Nephron (organoid): ENCODE results near the gene WASHC4.

ENCODE experiments used
- H3K27ac Mint-ChIP-seq, 3 experiments: 2 replicates each; pipeline ENCODE4 v1.8.0; 2020; ENCODE audit warnings: mixed read lengths in 3 of 3, mild to moderate bottlenecking in 2 of 3, moderate library complexity in 1 of 3
- H3K27me3 Mint-ChIP-seq: 2 replicates; pipeline ENCODE4 v1.8.0; 2021; ENCODE audit warnings: low read depth, mild to moderate bottlenecking, moderate library complexity, mixed read lengths
- H3K36me3 Mint-ChIP-seq: 2 replicates; pipeline ENCODE4 v1.8.0; 2020; ENCODE audit warnings: low read depth, mixed read lengths
- H3K4me1 Mint-ChIP-seq: 2 replicates; pipeline ENCODE4 v1.8.0; 2020; ENCODE audit warnings: mixed read lengths
- H3K4me3 Mint-ChIP-seq, 3 experiments: 2 replicates each; pipeline ENCODE4 v1.8.0; 2020; ENCODE audit warnings: mild to moderate bottlenecking in 3 of 3, mixed read lengths in 3 of 3, moderate library complexity in 2 of 3
- H3K9me3 Mint-ChIP-seq: 2 replicates; pipeline ENCODE4 v1.8.0; 2020; ENCODE audit warnings: mixed read lengths
- CTCF ChIP-seq, 3 experiments: fragments of 200-600 bp; sonication (generic); IDR thresholded peaks; one replicate each; pipeline ENCODE4 v1.5.0; 2021; ENCODE audit warnings: antibody characterized with exemption in 3 of 3; ENCODE audit not compliant: unreplicated experiment in 3 of 3

The WASHC4 gene

DNA sequence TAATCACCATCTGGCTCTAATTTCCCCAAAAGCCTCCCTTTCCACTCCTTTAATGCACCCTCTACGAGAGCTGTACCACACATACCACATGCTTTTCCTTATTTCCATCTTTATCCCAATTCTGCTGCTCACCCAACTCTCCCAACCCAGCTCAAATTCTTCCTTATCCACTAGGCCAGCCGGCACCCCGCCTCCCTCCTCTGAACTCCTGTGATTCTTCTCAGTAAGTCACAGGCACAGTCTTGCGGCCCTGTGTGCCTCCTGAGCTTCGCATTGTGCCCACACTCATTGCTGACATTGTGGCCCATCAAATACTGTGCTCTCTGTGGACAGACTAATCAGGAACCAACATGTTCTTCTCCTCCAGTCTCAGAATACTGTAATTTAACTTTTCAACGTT is 83.0 kb downstream of the WASHC4 start:
- Mint-ChIP-seq H3K9me3 (peaks cover 4% of the 10 kb centered on the region), H3K27me3 (no peaks in the 10 kb centered on the region), H3K4me3 (no peak overlapping the region), H3K36me3 (peaks cover 92% of the 10 kb centered on the region), H3K27ac (no peak overlapping the region), H3K4me1 (no peaks in the 10 kb centered on the region)
- TF ChIP-seq CTCF (IDR thresholded peaks at IDR 0.05; ENCODE audit: unreplicated experiment in 3 of 3), result no peak

GRCh38 chr12:105192624-105193225 is 85.2 kb downstream of the WASHC4 start:
- Mint-ChIP-seq H3K4me1 (no peaks in the 10 kb centered on the region), H3K27me3 (no peaks in the 10 kb centered on the region), H3K27ac (no peak overlapping the region), H3K36me3 (peaks cover 84% of the 10 kb centered on the region), H3K9me3 (no peaks in the 10 kb centered on the region), H3K4me3 (no peak overlapping the region)
- no peak for TF ChIP-seq CTCF (IDR thresholded peaks at IDR 0.05; ENCODE audit: unreplicated experiment in 3 of 3)

GRCh38 chr12:105194947-105195346 is 87.4 kb downstream of the WASHC4 start:
- Mint-ChIP-seq H3K27me3 (no peaks in the 10 kb centered on the region), H3K4me3 (no peak overlapping the region), H3K27ac (peak overlapping the region in 1 of 3 experiments; percentile 43), H3K9me3 (no peaks in the 10 kb centered on the region), H3K36me3 (peaks cover 80% of the 10 kb centered on the region), H3K4me1 (no peaks in the 10 kb centered on the region)
- no peak for TF ChIP-seq CTCF (IDR thresholded peaks at IDR 0.05; ENCODE audit: unreplicated experiment in 3 of 3)

- no peak for TF ChIP-seq CTCF (IDR thresholded peaks at IDR 0.05; ENCODE audit: unreplicated experiment in 3 of 3)
- Mint-ChIP-seq H3K4me1 (no peaks in the 10 kb centered on the region), H3K36me3 (peaks cover 75% of the 10 kb centered on the region), H3K4me3 (no peak overlapping the region), H3K9me3 (no peaks in the 10 kb centered on the region), H3K27me3 (no peaks in the 10 kb centered on the region), H3K27ac (no peak overlapping the region)
These were observed 88.6 kb downstream of the WASHC4 start for GRCh38 chr12:105196090-105196489.

DNA sequence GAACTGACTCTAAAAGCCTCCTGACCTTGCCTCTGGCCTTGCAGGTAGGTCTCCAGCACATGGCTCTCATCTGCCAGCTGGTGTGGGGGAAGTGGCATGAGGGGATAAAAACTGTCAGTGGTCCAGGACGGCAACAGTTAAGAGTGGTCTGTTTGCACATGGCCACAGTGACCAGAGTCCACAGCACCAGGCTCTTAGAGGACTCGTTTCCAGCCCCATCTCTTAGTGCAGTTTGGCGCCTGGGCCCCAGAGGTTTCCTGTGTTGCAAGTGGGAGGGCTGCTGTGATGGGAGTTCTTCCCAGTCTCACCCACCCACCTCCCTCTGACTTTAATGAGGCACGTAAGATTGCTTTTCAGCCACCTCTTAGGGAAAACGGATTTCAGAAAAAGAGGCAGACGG is 91.4 kb downstream of the WASHC4 start:
- peaks cover 72% of the 10 kb centered on the region for H3K36me3 Mint-ChIP-seq
- H3K4me3 Mint-ChIP-seq, result no peak overlapping the region
- TF ChIP-seq CTCF (IDR thresholded peaks at IDR 0.05; ENCODE audit: unreplicated experiment in 3 of 3), result no peak
- H3K4me1 Mint-ChIP-seq, result no peaks in the 10 kb centered on the region
- H3K27ac Mint-ChIP-seq, result peak overlapping the region in 2 of 3 experiments; percentile 21 to 43
- no peaks in the 10 kb centered on the region for H3K27me3 Mint-ChIP-seq
- no peaks in the 10 kb centered on the region for H3K9me3 Mint-ChIP-seq

DNA sequence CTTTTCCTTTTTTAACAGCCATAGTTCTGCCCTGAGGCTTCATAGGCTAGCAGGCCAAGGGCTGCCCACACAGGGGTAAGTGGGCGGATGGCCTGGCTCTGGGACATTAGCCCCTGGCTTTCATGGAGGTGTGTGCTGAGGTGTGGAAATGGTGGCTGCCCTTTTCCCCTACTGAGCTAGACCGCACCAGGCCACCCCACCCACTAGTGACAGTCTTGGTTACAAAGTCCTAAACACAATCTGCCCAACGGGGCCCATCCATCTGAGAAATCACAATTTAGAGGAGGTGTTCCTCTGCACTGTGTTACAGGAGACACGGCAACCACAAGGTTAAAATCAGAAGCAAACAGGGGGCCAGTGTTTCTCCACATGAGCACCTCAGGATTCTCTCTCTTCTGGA is 92.9 kb downstream of the WASHC4 start:
- Mint-ChIP-seq H3K36me3 (peaks cover 76% of the 10 kb centered on the region), H3K4me1 (no peaks in the 10 kb centered on the region), H3K9me3 (no peaks in the 10 kb centered on the region), H3K27ac (no peak overlapping the region), H3K4me3 (no peak overlapping the region), H3K27me3 (no peaks in the 10 kb centered on the region)
- TF ChIP-seq CTCF (IDR thresholded peaks at IDR 0.05; ENCODE audit: unreplicated experiment in 3 of 3), result no peak
